ENCODE results near the gene OTUD1. TPM values are rescaled to one million over a fixed set of nuclear protein-coding genes. Genes with fewer than 3 reads are reported as not detected.

Gene OTUD1
- total RNA-seq, 2 donors from 2014 or later: 7.8 to 10.5 TPM

- 67 to 74% methylated on average over 4 of the region's 4 CpGs for WGBS, 2 donors
- Histone ChIP-seq H3K9me3 (no peaks in the 10 kb centered on the region), H3K27ac (no peak overlapping the region), H3K27me3 (no peaks in the 10 kb centered on the region), H3K4me1 (no peaks in the 10 kb centered on the region), H3K4me3 (no peak overlapping the region), H3K36me3 (replicated peaks in 1 of 2; ENCODE audit: insufficient read depth in 1 of 2, low read depth in 2 of 2) (no peaks in the 10 kb centered on the region)
- intact Hi-C loops (cut with DNase I): no loop called here
- TF ChIP-seq CTCF (IDR thresholded peaks at IDR 0.05) (no peak), POLR2A (IDR thresholded peaks at IDR 0.05) (no peak)
- ATAC-seq (no peak), DNase-seq (no peak)
These were observed 14.6 kb downstream of the OTUD1 start for GRCh38 chr10:23453465-23453864.

- no peak overlapping the region for H3K27ac ChIP-seq
These were observed 18.9 kb downstream of the OTUD1 start for GRCh38 chr10:23457632-23458417.

GRCh38 chr10:23459308-23459939 is 20.5 kb downstream of the OTUD1 start:
- no peak for TF ChIP-seq POLR2A (IDR thresholded peaks at IDR 0.05)
- no peak for TF ChIP-seq CTCF (IDR thresholded peaks at IDR 0.05)
- intact Hi-C loops (cut with DNase I): no loop called here
- H3K9me3 ChIP-seq: no peaks in the 10 kb centered on the region
- 89 to 95% methylated on average over 6 of the region's 6 CpGs for WGBS, 2 donors
- H3K4me3 ChIP-seq: no peak overlapping the region
- no peaks in the 10 kb centered on the region for H3K4me1 ChIP-seq
- no peak overlapping the region for H3K27ac ChIP-seq
- no peak for ATAC-seq
- no peaks in the 10 kb centered on the region for H3K27me3 ChIP-seq
- DNase-seq: no peak
- H3K36me3 ChIP-seq (replicated peaks in 1 of 2; ENCODE audit: insufficient read depth in 1 of 2, low read depth in 2 of 2): no peaks in the 10 kb centered on the region

More at GRCh38 chr10:23457632-23458417, 18.9 kb downstream of the OTUD1 start:
- ATAC-seq (no peak), DNase-seq (no peak)
- no peak overlapping the region for H3K4me3 ChIP-seq
- TF ChIP-seq POLR2A (IDR thresholded peaks at IDR 0.05): no peak
- TF ChIP-seq CTCF (IDR thresholded peaks at IDR 0.05): no peak
- H3K4me1 ChIP-seq: no peaks in the 10 kb centered on the region
- H3K36me3 ChIP-seq (replicated peaks in 1 of 2; ENCODE audit: insufficient read depth in 1 of 2, low read depth in 2 of 2): no peaks in the 10 kb centered on the region
- intact Hi-C loops (cut with DNase I): no loop called here
- WGBS, 2 donors: 81 to 84% methylated on average over 6 of the region's 6 CpGs
- no peaks in the 10 kb centered on the region for H3K27me3 ChIP-seq
- H3K9me3 ChIP-seq: no peaks in the 10 kb centered on the region

- no peaks in the 10 kb centered on the region for H3K9me3 ChIP-seq
- 80 to 91% methylated on average over 2 of the region's 2 CpGs for WGBS, 2 donors
- intact Hi-C loops (cut with DNase I): no loop called here
- no peak for TF ChIP-seq POLR2A (IDR thresholded peaks at IDR 0.05)
- TF ChIP-seq CTCF (IDR thresholded peaks at IDR 0.05): no peak
- H3K36me3 ChIP-seq (replicated peaks in 1 of 2; ENCODE audit: insufficient read depth in 1 of 2, low read depth in 2 of 2): no peaks in the 10 kb centered on the region
- ATAC-seq: no peak
- H3K4me3 ChIP-seq: no peak overlapping the region
- no peak for DNase-seq
- H3K27me3 ChIP-seq: no peaks in the 10 kb centered on the region
- H3K4me1 ChIP-seq: no peaks in the 10 kb centered on the region
- no peak overlapping the region for H3K27ac ChIP-seq
These were observed 22.7 kb downstream of the OTUD1 start for GRCh38 chr10:23461557-23461956.
